HepG2 (cell line): ENCODE measurements around the gene IGF2BP3. TPM values are rescaled to one million over a fixed set of nuclear protein-coding genes. Genes with fewer than 3 reads are reported as not detected.

Experiments used
- ATAC-seq: fragments of 200-7000 bp; cut with Tn5 transposase; 3 replicates; pipeline ENCODE4 v1.9.1; 2020; ENCODE audit warnings: mild to moderate bottlenecking, moderate library complexity
- BruUV-seq: library from RNA; stranded (reverse); fragments of 400-500 nt; replicated peaks from 2 replicates; lab custom pipeline; 2021; lab: Mats Ljungman, UMichigan
- CTCF ChIA-PET: fragments of 300-600 bp; formaldehyde crosslinking; extraction: SDS; loops from one replicate; lab custom pipeline; 2021; ENCODE audit warnings: low total read pairs, inconsistent platforms, low intra/inter-chr PET ratio; lab: Yijun Ruan, JAX
- POLR2A ChIA-PET: fragments of 350-600 bp; sonication (Branson Sonifier 250); formaldehyde crosslinking; loops from one replicate; lab custom pipeline; 2020; ENCODE audit warnings: antibody characterized with exemption, inconsistent platforms; lab: Yijun Ruan, JAX
- DNase-seq: peaks from one replicate; pipeline ENCODE4 v3.0.0-alpha.2; 2015; ENCODE audit warnings: low spot score
- FAIRE-seq: peaks from 3 replicates; lab custom pipeline; 2011; peaks lifted over from hg19 to GRCh38; lab: Jason Lieb, UNC
- H2AFZ ChIP-seq: one replicate; pipeline ENCODE4 v1.6.1; 2011; ENCODE audit warnings: low read length, inconsistent platforms
- H3K27ac ChIP-seq: fragments of 300-600 bp; 3 replicates; pipeline ENCODE4 v1.8.0; 2011; ENCODE audit warnings: mixed run types, mild to moderate bottlenecking, mixed read lengths, low read length, inconsistent platforms; ENCODE audit not compliant: insufficient read depth; ENCODE audit errors: extremely low read length
- H3K27me3 ChIP-seq, 2 experiments: fragments of 200-600 bp in 1 of 2; 2 replicates in 1 of 2; 3 replicates in 1 of 2; pipeline versions ENCODE4 v1.6.0 to v1.8.0; 2011; ENCODE audit warnings: low read length in 2 of 2, mild to moderate bottlenecking in 2 of 2, moderate library complexity in 2 of 2, inconsistent platforms in 1 of 2; ENCODE audit not compliant: insufficient read depth in 2 of 2, control insufficient read depth in 1 of 2
- H3K36me3 ChIP-seq, 2 experiments: fragments of 200-600 bp in 1 of 2; replicated peaks in 1 of 2; 2 replicates in 1 of 2; 3 replicates in 1 of 2; pipeline versions ENCODE4 v1.5.1 to v1.8.0; 2011; ENCODE audit warnings: low read length in 2 of 2, inconsistent platforms in 1 of 2; ENCODE audit not compliant: insufficient read depth in 2 of 2, control insufficient read depth in 1 of 2
- H3K4me1 ChIP-seq: 2 replicates; pipeline ENCODE4 v1.5.1; 2012; ENCODE audit warnings: low read length, inconsistent platforms; ENCODE audit not compliant: insufficient read depth
- H3K4me2 ChIP-seq: 2 replicates; pipeline ENCODE4 v1.6.0; 2011; ENCODE audit warnings: low read depth, low read length, inconsistent platforms
- H3K4me3 ChIP-seq, 3 experiments: fragments of 200-600 bp in 1 of 3; sonication (generic), shearing (Covaris generic) in 1 of 3; replicated peaks in 1 of 3; 2 replicates each; pipeline ENCODE4 v1.5.1; 2011 to 2016; ENCODE audit warnings: low read length in 3 of 3, inconsistent platforms in 2 of 3, low read depth in 2 of 3, mild to moderate bottlenecking in 2 of 3, control low read depth in 1 of 3, mixed read lengths in 1 of 3; ENCODE audit not compliant: insufficient read depth in 1 of 3
- H3K79me2 ChIP-seq: one replicate; pipeline ENCODE4 v1.6.1; 2011; ENCODE audit warnings: low read length, inconsistent platforms; ENCODE audit not compliant: insufficient read depth
- H3K9ac ChIP-seq: 2 replicates; pipeline ENCODE4 v1.6.0; 2011; ENCODE audit warnings: mild to moderate bottlenecking, low read depth, low read length, inconsistent platforms; ENCODE audit not compliant: insufficient read depth
- H3K9me3 ChIP-seq: 2 replicates; pipeline ENCODE4 v1.5.1; 2012; ENCODE audit warnings: mild to moderate bottlenecking, low read length
- H4K20me1 ChIP-seq: 2 replicates; pipeline ENCODE4 v1.6.0; 2011; ENCODE audit warnings: inconsistent platforms, mild to moderate bottlenecking, low read length, moderate library complexity; ENCODE audit not compliant: insufficient read depth
- ATF7 ChIP-seq, 2 experiments: fragments of 450-650 bp in 1 of 2; sonication (generic) in 1 of 2; formaldehyde crosslinking in 1 of 2; IDR thresholded peaks; 2 replicates each; pipeline versions ENCODE4 v1.4.0 to v1.6.1; 2016 to 2020; ENCODE audit warnings: antibody characterized with exemption in 1 of 2, mild to moderate bottlenecking in 1 of 2, missing genetic modification reagents in 1 of 2
- DR1 ChIP-seq: sonication (generic); formaldehyde crosslinking; IDR thresholded peaks from 2 replicates; pipeline ENCODE4 v1.8.0; 2021; ENCODE audit warnings: mild to moderate bottlenecking, missing genetic modification reagents, inconsistent platforms
- FIP1L1 ChIP-seq: fragments of 200-400 bp; formaldehyde crosslinking; IDR thresholded peaks from 2 replicates; pipeline ENCODE4 v1.6.1; 2018; ENCODE audit warnings: low read depth, mild to moderate bottlenecking, low read length, moderate library complexity, borderline replicate concordance; ENCODE audit not compliant: insufficient read depth
- FOXP1 ChIP-seq, 2 experiments: fragments of 450-650 bp in 1 of 2; IDR thresholded peaks; 2 replicates each; pipeline ENCODE4 v1.6.1; 2017 to 2018; ENCODE audit warnings: antibody characterized with exemption in 1 of 2
- FUBP1 ChIP-seq: sonication (generic); formaldehyde crosslinking; IDR thresholded peaks from 2 replicates; pipeline ENCODE4 v1.5.1; 2020; ENCODE audit warnings: missing genetic modification reagents, mild to moderate bottlenecking, borderline replicate concordance
- KLF12 ChIP-seq: sonication (generic); formaldehyde crosslinking; IDR thresholded peaks from 2 replicates; pipeline ENCODE4 v1.4.0; 2020; ENCODE audit warnings: missing genetic modification reagents, borderline replicate concordance
- MED13 ChIP-seq: sonication (generic); formaldehyde crosslinking; IDR thresholded peaks from 2 replicates; pipeline ENCODE4 v1.5.0; 2020; ENCODE audit warnings: missing genetic modification reagents
- NR2C2 ChIP-seq: sonication (generic); formaldehyde crosslinking; IDR thresholded peaks from 2 replicates; pipeline ENCODE4 v1.4.0; 2020; ENCODE audit warnings: missing genetic modification reagents, mild to moderate bottlenecking, moderate library complexity, borderline replicate concordance
- POLR2AphosphoS5 ChIP-seq: IDR thresholded peaks from 2 replicates; pipeline ENCODE4 v1.6.1; 2012; ENCODE audit warnings: low read depth, low read length
- PREB ChIP-seq: sonication (generic); formaldehyde crosslinking; IDR thresholded peaks from 2 replicates; pipeline ENCODE4 v1.4.0; 2020; ENCODE audit warnings: missing genetic modification reagents
- RFX1 ChIP-seq: fragments of 450-650 bp; IDR thresholded peaks from 2 replicates; pipeline ENCODE4 v1.6.1; 2017
- SNAPC2 ChIP-seq: sonication (generic); formaldehyde crosslinking; IDR thresholded peaks from 2 replicates; pipeline ENCODE4 v1.8.1; 2022; ENCODE audit warnings: mild to moderate bottlenecking, missing genetic modification reagents
- TSC22D2 ChIP-seq: sonication (generic); formaldehyde crosslinking; IDR thresholded peaks from 2 replicates; pipeline ENCODE4 v1.5.1; 2020; ENCODE audit warnings: missing genetic modification reagents, mild to moderate bottlenecking, borderline replicate concordance
- U2AF2 ChIP-seq: fragments of 200-400 bp; formaldehyde crosslinking; IDR thresholded peaks from 2 replicates; pipeline ENCODE4 v1.6.1; 2017; ENCODE audit warnings: low read depth, mild to moderate bottlenecking, low read length
- ZBTB1 ChIP-seq: sonication (generic); formaldehyde crosslinking; IDR thresholded peaks from 2 replicates; pipeline ENCODE4 v1.4.0; 2020; ENCODE audit warnings: missing genetic modification reagents, borderline replicate concordance
- ZBTB7A ChIP-seq: sonication (generic); formaldehyde crosslinking; IDR thresholded peaks from 2 replicates; pipeline ENCODE4 v1.8.0; 2022; ENCODE audit warnings: mild to moderate bottlenecking, missing genetic modification reagents
- ZNF263 ChIP-seq: sonication (generic); formaldehyde crosslinking; IDR thresholded peaks from 2 replicates; pipeline ENCODE4 v1.4.0; 2020; ENCODE audit warnings: missing genetic modification reagents
- ZNF614 ChIP-seq: IDR thresholded peaks from 2 replicates; pipeline ENCODE4 v1.6.1; 2018; ENCODE audit warnings: missing biosample characterization, missing genetic modification reagents, inconsistent platforms, borderline replicate concordance
- WGBS: methylation state at CpG from one replicate; pipeline ENCODE4 v1.1.6; 2017; ENCODE audit warnings: low lambda C conversion rate; 5-methylcytosine and 5-hydroxymethylcytosine counted together
- in situ Hi-C: cut with HindIII; loops from 2 replicates; pipeline ENCODE4 v1.10.0; 2017; ENCODE audit warnings: low pct_unique_long_range_greater_than_20kb; ENCODE audit not compliant: extremely low pct_ligation_motif_present
- intact Hi-C: fragments of 100-400 bp; cut with micrococcal nuclease; formaldehyde crosslinking; loops from one replicate; pipeline ENCODE4 v1.10.0; 2022; ENCODE audit not compliant: unreplicated experiment
- polyA plus RNA-seq, 8 experiments: library from polyadenylated mRNA; depleted of rRNA in 3 of 8; stranded (reverse) in 7 of 8; unstranded in 1 of 8; fragments of >200 nt; fragmentation: Illumina TruSeq in 4 of 8; extraction: Trizol in 4 of 8; gene quantifications; 2 replicates each; pipeline versions ENCODE4 v1.2.1 to v1.2.3, GENCODE V29; 2011 to 2016; ENCODE audit warnings: low read depth in 4 of 8, missing spikeins in 1 of 8, mixed read lengths in 1 of 8; ENCODE audit not compliant: insufficient read depth in 1 of 8
- total RNA-seq, 5 experiments: library from RNA; depleted of rRNA; stranded (reverse); fragments of >200 nt; fragmentation: Illumina TruSeq; extraction: Trizol; gene quantifications; 2 replicates each; pipeline ENCODE4 v1.2.3, GENCODE V29; 2016; ENCODE audit warnings: low read depth in 1 of 5
- TF ChIP-seq, protein P1 (sequence below): sonication (generic); formaldehyde crosslinking; IDR thresholded peaks from 2 replicates; pipeline ENCODE4 v1.4.0; 2020; ENCODE audit warnings: missing genetic modification reagents, borderline replicate concordance

Gene IGF2BP3
- total and polyA plus RNA-seq, 2 of the 13 experiments (the other 11 are each of a cell fraction or from before 2014, with no cell fraction given) = 37.7 to 39.5 TPM

DNA sequence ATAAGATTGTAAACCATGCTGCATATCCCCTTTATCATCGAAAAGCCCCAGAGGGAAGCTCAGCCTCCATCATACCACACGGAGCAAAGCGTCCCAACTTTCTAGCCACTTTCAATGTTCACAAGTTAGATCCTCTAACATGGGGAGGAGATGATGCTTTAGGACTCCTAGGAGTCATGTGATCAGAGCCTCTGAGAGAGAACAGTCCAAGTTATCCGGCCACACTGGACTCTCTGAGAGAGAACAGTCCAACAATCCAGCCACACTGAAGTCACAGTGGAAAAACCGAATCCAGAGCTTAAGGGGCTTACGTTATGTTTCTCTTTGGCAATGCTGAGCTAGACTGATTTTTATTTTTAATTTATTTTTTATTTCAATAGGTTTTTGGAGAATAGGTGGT lies 98.6 kb downstream of the IGF2BP3 start:
- BruUV-seq = no TSS peak
- no peaks in the 10 kb centered on the region for H3K27me3 ChIP-seq
- H3K9ac ChIP-seq = no peak overlapping the region
- H3K4me1 ChIP-seq = peaks cover 11% of the 10 kb centered on the region; the same call in 1 of the 2 replicates
- no peak overlapping the region for H3K4me3 ChIP-seq
- no peak overlapping the region for H3K4me2 ChIP-seq
- ChIA-PET CTCF (no interaction called here), POLR2A (no interaction called here)
- in situ Hi-C loops (no loop called here), intact Hi-C loops (no loop called here)
- no peak overlapping the region for H2AFZ ChIP-seq
- ATAC-seq (no peak), DNase-seq (no peak), FAIRE-seq (no peak)
- no peak overlapping the region for H3K27ac ChIP-seq
- H4K20me1 ChIP-seq = no peaks in the 10 kb centered on the region; the same call in 1 of the 2 replicates
- H3K79me2 ChIP-seq = peaks cover 53% of the 10 kb centered on the region
- H3K36me3 ChIP-seq = peaks cover 1 to 38% of the 10 kb centered on the region in 2 experiments; a peak in 4 of 5 replicates
- no peaks in the 10 kb centered on the region for H3K9me3 ChIP-seq
- WGBS = 95% methylated on average over 6 of the region's 6 CpGs
- no peak for TF ChIP-seq ZBTB7A (CRISPR knock-in tag)
- TF ChIP-seq SNAPC2 = no peak
- no peak for TF ChIP-seq MED13 (CRISPR knock-in tag)
- TF ChIP-seq U2AF2 = no peak
- no peak for TF ChIP-seq FIP1L1
- no peak for TF ChIP-seq PREB
- no peak for TF ChIP-seq FUBP1 (CRISPR knock-in tag)
- no peak for TF ChIP-seq ZNF263 (CRISPR knock-in tag)
- no peak for TF ChIP-seq ATF7 (IDR thresholded peaks at IDR 0.05)
- TF ChIP-seq ATF7 (CRISPR knock-in tag; IDR thresholded peaks at IDR 0.05) = no peak
- TF ChIP-seq RFX1 = no peak
- no peak for TF ChIP-seq POLR2AphosphoS5
- no peak for TF ChIP-seq KLF12 (CRISPR knock-in tag)
- no peak for TF ChIP-seq NR2C2
- TF ChIP-seq ZNF614 (CRISPR knock-in tag) = no peak
- TF ChIP-seq FOXP1 (IDR thresholded peaks at IDR 0.05) = no peak
- no peak for TF ChIP-seq FOXP1 (CRISPR knock-in tag; IDR thresholded peaks at IDR 0.05)
- TF ChIP-seq ZBTB1 (CRISPR knock-in tag) = no peak
- no peak for TF ChIP-seq DR1 (CRISPR knock-in tag)
- TF ChIP-seq, protein P1, sequence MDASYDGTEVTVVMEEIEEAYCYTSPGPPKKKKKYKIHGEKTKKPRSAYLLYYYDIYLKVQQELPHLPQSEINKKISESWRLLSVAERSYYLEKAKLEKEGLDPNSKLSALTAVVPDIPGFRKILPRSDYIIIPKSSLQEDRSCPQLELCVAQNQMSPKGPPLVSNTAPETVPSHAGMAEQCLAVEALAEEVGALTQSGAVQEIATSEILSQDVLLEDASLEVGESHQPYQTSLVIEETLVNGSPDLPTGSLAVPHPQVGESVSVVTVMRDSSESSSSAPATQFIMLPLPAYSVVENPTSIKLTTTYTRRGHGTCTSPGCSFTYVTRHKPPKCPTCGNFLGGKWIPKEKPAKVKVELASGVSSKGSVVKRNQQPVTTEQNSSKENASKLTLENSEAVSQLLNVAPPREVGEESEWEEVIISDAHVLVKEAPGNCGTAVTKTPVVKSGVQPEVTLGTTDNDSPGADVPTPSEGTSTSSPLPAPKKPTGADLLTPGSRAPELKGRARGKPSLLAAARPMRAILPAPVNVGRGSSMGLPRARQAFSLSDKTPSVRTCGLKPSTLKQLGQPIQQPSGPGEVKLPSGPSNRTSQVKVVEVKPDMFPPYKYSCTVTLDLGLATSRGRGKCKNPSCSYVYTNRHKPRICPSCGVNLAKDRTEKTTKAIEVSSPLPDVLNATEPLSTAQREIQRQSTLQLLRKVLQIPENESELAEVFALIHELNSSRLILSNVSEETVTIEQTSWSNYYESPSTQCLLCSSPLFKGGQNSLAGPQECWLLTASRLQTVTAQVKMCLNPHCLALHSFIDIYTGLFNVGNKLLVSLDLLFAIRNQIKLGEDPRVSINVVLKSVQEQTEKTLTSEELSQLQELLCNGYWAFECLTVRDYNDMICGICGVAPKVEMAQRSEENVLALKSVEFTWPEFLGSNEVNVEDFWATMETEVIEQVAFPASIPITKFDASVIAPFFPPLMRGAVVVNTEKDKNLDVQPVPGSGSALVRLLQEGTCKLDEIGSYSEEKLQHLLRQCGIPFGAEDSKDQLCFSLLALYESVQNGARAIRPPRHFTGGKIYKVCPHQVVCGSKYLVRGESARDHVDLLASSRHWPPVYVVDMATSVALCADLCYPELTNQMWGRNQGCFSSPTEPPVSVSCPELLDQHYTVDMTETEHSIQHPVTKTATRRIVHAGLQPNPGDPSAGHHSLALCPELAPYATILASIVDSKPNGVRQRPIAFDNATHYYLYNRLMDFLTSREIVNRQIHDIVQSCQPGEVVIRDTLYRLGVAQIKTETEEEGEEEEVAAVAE (CRISPR knock-in tag) = no peak
- no peak for TF ChIP-seq TSC22D2 (CRISPR knock-in tag)
